B cell (primary cell): ENCODE measurements around the gene VPS54. TPM values are rescaled to one million over a fixed set of nuclear protein-coding genes. Genes with fewer than 3 reads are reported as not detected.

Experiments used
- ATAC-seq: fragments of 200-7000 bp; cut with Tn5 transposase; one replicate; pipeline ENCODE4 v1.10.0; 2021; ENCODE audit warnings: low read depth, mild to moderate bottlenecking, moderate number of reproducible peaks, moderate library complexity
- CTCF ChIA-PET: fragments of 350-600 bp; sonication (Branson Sonifier 250); formaldehyde crosslinking; loops from one replicate; lab custom pipeline; 2021; ENCODE audit warnings: antibody characterized with exemption, inconsistent platforms; lab: Charles Lee
- POLR2A ChIA-PET: fragments of 350-600 bp; sonication (Branson Sonifier 250); formaldehyde crosslinking; loops from one replicate; lab custom pipeline; 2021; ENCODE audit warnings: antibody characterized with exemption; lab: Charles Lee
- DNase-seq: peaks from one replicate; pipeline ENCODE4 v3.0.0; 2013
- H2AFZ ChIP-seq: 2 replicates; pipeline ENCODE4 v1.6.1; 2012; ENCODE audit warnings: mild to moderate bottlenecking, low read depth, low read length; ENCODE audit not compliant: insufficient read depth, poor library complexity, severe bottlenecking
- H3K27ac ChIP-seq, 2 donors: 1 replicate in 1 of 2; 2 replicates in 1 of 2; pipeline ENCODE4 v1.5.1; 2012 to 2013; ENCODE audit warnings: low read length in 2 of 2, mild to moderate bottlenecking in 2 of 2, moderate library complexity in 1 of 2
- H3K27me3 ChIP-seq, 4 experiments: fragments of 200-600 bp in 1 of 4; sonication (generic) in 1 of 4; replicated peaks in 1 of 4; 1 replicate in 2 of 4; 2 replicates in 2 of 4; pipeline versions ENCODE4 v1.6.1 to v1.7.0; 2013 to 2016; ENCODE audit warnings: low read length in 3 of 4, mild to moderate bottlenecking in 2 of 4, mixed read lengths in 1 of 4, moderate library complexity in 1 of 4; ENCODE audit not compliant: insufficient read depth in 4 of 4, control insufficient read depth in 3 of 4; ENCODE audit errors: control extremely low read depth in 1 of 4
- H3K36me3 ChIP-seq, 2 experiments: replicated peaks in 1 of 2; 1 replicate in 1 of 2; 2 replicates in 1 of 2; pipeline versions ENCODE4 v1.6.1 to v1.7.1; 2013; ENCODE audit warnings: low read length in 1 of 2; ENCODE audit not compliant: insufficient read depth in 2 of 2, control insufficient read depth in 1 of 2; ENCODE audit errors: control extremely low read depth in 1 of 2, extremely low read depth in 1 of 2
- H3K4me1 ChIP-seq, 2 donors: fragments of 200-600 bp in 1 of 2; sonication (generic) in 1 of 2; 1 replicate in 1 of 2; 2 replicates in 1 of 2; pipeline versions ENCODE4 v1.5.1 to v1.6.1; 2013 to 2017; ENCODE audit warnings: low read length in 2 of 2; ENCODE audit not compliant: control insufficient read depth in 2 of 2, insufficient read depth in 2 of 2
- H3K4me2 ChIP-seq: replicated peaks from 2 replicates; pipeline ENCODE3; 2012; ENCODE audit warnings: mild to moderate bottlenecking, low read depth, low read length; ENCODE audit not compliant: poor library complexity, severe bottlenecking
- H3K4me3 ChIP-seq, 5 experiments: fragments of 200-600 bp in 1 of 5; sonication (generic) in 1 of 5; 1 replicate in 3 of 5; 2 replicates in 2 of 5; pipeline versions ENCODE4 v1.5.1 to v1.7.0; 2011 to 2016; ENCODE audit warnings: low read length in 4 of 5, mild to moderate bottlenecking in 4 of 5, low read depth in 2 of 5, control low read depth in 1 of 5, moderate library complexity in 1 of 5; ENCODE audit not compliant: insufficient read depth in 1 of 5; ENCODE audit errors: control extremely low read depth in 1 of 5, extremely low read depth in 1 of 5
- H3K79me2 ChIP-seq: fragments of 200-600 bp; sonication (generic); one replicate; pipeline ENCODE4 v1.6.0; 2016; ENCODE audit warnings: low read length; ENCODE audit not compliant: control insufficient read depth, insufficient read depth
- H3K9ac ChIP-seq: fragments of 200-600 bp; sonication (generic); 2 replicates; pipeline ENCODE4 v1.6.1; 2017; ENCODE audit warnings: mild to moderate bottlenecking, low read length, moderate library complexity
- H3K9me3 ChIP-seq, 3 donors: one replicate each; pipeline versions ENCODE4 v1.6.1 to v1.7.1; 2013; ENCODE audit warnings: low read length in 2 of 3; ENCODE audit not compliant: control insufficient read depth in 2 of 3, insufficient read depth in 1 of 3; ENCODE audit errors: control extremely low read depth in 1 of 3
- H4K20me1 ChIP-seq: 2 replicates; pipeline ENCODE4 v1.6.0; 2012; ENCODE audit warnings: mild to moderate bottlenecking, low read length; ENCODE audit not compliant: insufficient read depth, control insufficient read depth, poor library complexity, severe bottlenecking
- H3K27ac Mint-ChIP-seq: one replicate; pipeline ENCODE4 v1.8.0; 2021; ENCODE audit warnings: mixed read lengths
- H3K27me3 Mint-ChIP-seq: one replicate; pipeline ENCODE4 v1.8.0; 2021; ENCODE audit warnings: mixed read lengths
- H3K4me1 Mint-ChIP-seq: one replicate; pipeline ENCODE4 v1.8.0; 2021; ENCODE audit warnings: mixed read lengths
- H3K4me3 Mint-ChIP-seq: one replicate; pipeline ENCODE4 v1.8.0; 2021; ENCODE audit warnings: mixed read lengths
- H3K9me3 Mint-ChIP-seq: one replicate; pipeline ENCODE4 v1.8.0; 2022; ENCODE audit warnings: mixed read lengths; ENCODE audit not compliant: insufficient read depth
- EZH2 ChIP-seq: IDR thresholded peaks from 2 replicates; pipeline ENCODE4 v1.6.1; 2012; ENCODE audit warnings: borderline replicate concordance, low read depth, mild to moderate bottlenecking, moderate library complexity, low read length; ENCODE audit not compliant: insufficient read depth, poor library complexity, severe bottlenecking
- whole genome bisulfite sequencing: methylation state at CpG from one replicate; pipeline ENCODE4 v1.1.5; 2013; ENCODE audit warnings: missing lambda C conversion rate; ENCODE audit not compliant: insufficient coverage; 5-methylcytosine and 5-hydroxymethylcytosine counted together
- intact Hi-C: fragments of 100-400 bp; cut with micrococcal nuclease; formaldehyde crosslinking; loops from one replicate; pipeline ENCODE4 v1.10.0; 2022
- polyA plus RNA-seq: library from polyadenylated mRNA; depleted of rRNA; stranded (reverse); fragments of >200 nt; gene quantifications from 2 replicates; pipeline ENCODE4 v1.2.3, GENCODE V29; 2012
- total RNA-seq, 2 donors: library from RNA; stranded (reverse); fragments of 120-200 nt in 1 of 2; gene quantifications; 1 replicate in 1 of 2; 2 replicates in 1 of 2; pipeline versions ENCODE4 v1.2.3 to v1.2.4, GENCODE V29; 2013 to 2022
- TF ChIP-seq, protein P1 (sequence below): fragments of 200-600 bp; IDR thresholded peaks from one replicate; pipeline ENCODE4 v1.8.0; 2022; ENCODE audit warnings: antibody characterized with exemption, mild to moderate bottlenecking

Gene VPS54
- total and polyA plus RNA-seq, 2 donors (not counting 1 experiment from before 2014, with no cell fraction given), result 6.2 to 13.2 TPM

DNA sequence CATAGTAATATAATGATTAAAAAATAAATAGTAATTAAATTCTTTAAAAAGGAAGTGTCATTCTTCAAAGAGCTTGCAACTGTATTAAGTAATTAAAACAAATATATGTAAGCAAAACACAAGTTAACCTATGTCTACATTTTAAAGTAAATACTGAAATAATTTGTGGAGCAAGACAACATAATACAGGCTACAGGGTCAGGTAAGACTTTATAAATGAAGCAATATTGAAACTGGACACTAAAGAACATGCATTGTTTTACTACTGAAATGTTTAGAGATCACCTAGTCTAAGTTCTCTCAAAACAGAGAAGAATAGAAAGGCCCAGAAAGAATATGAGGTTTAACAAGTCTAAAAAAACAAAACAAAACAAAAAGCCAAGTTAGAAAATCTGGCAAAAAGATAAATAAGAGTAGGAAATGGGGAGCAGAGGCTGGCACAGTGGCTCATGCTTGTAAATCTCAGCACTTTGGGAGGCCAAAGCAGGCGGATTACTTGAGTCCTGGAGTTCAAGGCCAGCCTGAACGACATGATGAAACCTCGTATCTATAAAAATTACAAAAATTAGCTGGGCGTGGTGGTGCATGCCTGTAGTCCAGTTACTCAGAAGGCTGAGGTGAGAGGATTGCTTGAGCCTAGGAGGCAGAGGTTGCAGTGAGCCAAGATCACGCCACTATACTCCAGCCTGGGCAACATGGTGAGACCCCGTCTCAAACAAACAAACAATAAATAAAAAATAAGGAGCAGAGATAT lies 34.4 kb downstream of the VPS54 start:
- H3K9me3 Mint-ChIP-seq, result no peaks in the 10 kb centered on the region
- no peaks in the 10 kb centered on the region for H3K27me3 Mint-ChIP-seq
- peaks cover 7% of the 10 kb centered on the region for H3K4me1 Mint-ChIP-seq
- peaks cover 5 to 7% of the 10 kb centered on the region in 2 experiments for H3K36me3 ChIP-seq
- H4K20me1 ChIP-seq, result no peaks in the 10 kb centered on the region
- H3K9me3 ChIP-seq, result peaks cover 0 to 9% (median 7%) of the 10 kb centered on the region in 3 donors
- no peak overlapping the region for H3K9ac ChIP-seq
- H3K27ac Mint-ChIP-seq, result no peak overlapping the region
- H3K27me3 ChIP-seq, result no peaks in the 10 kb centered on the region
- no peak overlapping the region for H3K4me3 ChIP-seq
- ATAC-seq (no peak), DNase-seq (no peak)
- H3K27ac ChIP-seq, result no peak overlapping the region
- TF ChIP-seq, protein P1, sequence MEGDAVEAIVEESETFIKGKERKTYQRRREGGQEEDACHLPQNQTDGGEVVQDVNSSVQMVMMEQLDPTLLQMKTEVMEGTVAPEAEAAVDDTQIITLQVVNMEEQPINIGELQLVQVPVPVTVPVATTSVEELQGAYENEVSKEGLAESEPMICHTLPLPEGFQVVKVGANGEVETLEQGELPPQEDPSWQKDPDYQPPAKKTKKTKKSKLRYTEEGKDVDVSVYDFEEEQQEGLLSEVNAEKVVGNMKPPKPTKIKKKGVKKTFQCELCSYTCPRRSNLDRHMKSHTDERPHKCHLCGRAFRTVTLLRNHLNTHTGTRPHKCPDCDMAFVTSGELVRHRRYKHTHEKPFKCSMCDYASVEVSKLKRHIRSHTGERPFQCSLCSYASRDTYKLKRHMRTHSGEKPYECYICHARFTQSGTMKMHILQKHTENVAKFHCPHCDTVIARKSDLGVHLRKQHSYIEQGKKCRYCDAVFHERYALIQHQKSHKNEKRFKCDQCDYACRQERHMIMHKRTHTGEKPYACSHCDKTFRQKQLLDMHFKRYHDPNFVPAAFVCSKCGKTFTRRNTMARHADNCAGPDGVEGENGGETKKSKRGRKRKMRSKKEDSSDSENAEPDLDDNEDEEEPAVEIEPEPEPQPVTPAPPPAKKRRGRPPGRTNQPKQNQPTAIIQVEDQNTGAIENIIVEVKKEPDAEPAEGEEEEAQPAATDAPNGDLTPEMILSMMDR, result no peak
- no peak for TF ChIP-seq EZH2
- CTCF ChIA-PET, result no interaction called here
- WGBS, result 96% methylated on average over 4 of the region's 6 CpGs
- H2AFZ ChIP-seq, result no peak overlapping the region
- H3K4me1 ChIP-seq, result no peaks in the 10 kb centered on the region
- POLR2A ChIA-PET, result no interaction called here
- intact Hi-C loops, result no loop called here
- H3K79me2 ChIP-seq, result no peaks in the 10 kb centered on the region
- no peak overlapping the region for H3K4me2 ChIP-seq
- H3K4me3 Mint-ChIP-seq, result no peak overlapping the region

DNA sequence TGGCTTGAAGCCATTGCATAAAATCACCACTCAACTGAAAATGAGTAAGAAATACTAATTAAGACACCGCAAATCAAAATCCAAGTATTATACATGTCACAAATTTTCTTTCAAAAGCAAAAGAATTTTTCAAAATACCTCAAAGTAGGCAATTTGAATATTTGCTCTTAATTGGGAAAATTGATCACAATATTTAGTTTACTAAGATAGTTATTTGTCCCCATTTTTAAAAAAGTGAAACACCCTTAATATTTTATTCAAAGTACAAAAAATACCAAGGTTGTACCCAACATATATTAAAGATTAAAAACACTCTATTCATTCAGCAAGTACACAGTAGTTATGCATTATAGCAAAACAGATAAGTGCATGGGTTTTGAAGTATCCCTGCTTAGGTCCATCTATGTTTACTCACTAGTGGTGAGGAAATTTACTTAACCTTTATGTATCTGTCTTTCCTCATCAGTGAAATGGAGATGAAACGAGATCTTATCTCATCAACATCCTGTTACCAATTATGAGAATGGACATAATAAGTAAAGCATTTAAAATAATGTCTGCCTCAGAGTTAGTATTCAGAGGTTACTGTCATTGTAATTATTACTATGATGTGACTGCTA lies 35.1 kb downstream of the VPS54 start:
- DNase-seq, result no peak
- H3K4me1 Mint-ChIP-seq, result peaks cover 7% of the 10 kb centered on the region
- TF ChIP-seq EZH2, result no peak
- TF ChIP-seq, protein P1, result no peak
- CTCF ChIA-PET, result no interaction called here
- POLR2A ChIA-PET, result no interaction called here
- WGBS, result no CpG with 5 or more reads among the region's 2 CpGs
- ATAC-seq, result no peak
- Histone ChIP-seq H3K4me3 (no peak overlapping the region), H3K9ac (no peak overlapping the region), H3K79me2 (no peaks in the 10 kb centered on the region), H3K27ac (no peak overlapping the region), H3K27me3 (no peaks in the 10 kb centered on the region), H3K4me1 (no peaks in the 10 kb centered on the region), H3K9me3 (peaks cover 0 to 4% (median 3%) of the 10 kb centered on the region in 3 donors), H2AFZ (no peak overlapping the region), H4K20me1 (no peaks in the 10 kb centered on the region), H3K36me3 (peaks cover 7% of the 10 kb centered on the region in 2 experiments), H3K4me2 (no peak overlapping the region)
- no peaks in the 10 kb centered on the region for H3K27me3 Mint-ChIP-seq
- H3K27ac Mint-ChIP-seq, result no peak overlapping the region
- H3K9me3 Mint-ChIP-seq, result no peaks in the 10 kb centered on the region
- H3K4me3 Mint-ChIP-seq, result no peak overlapping the region
- intact Hi-C loops, result no loop called here
